A549 (cell line): Measurements from ENCODE around the gene EXOSC5. TPM values are rescaled to one million over a fixed set of nuclear protein-coding genes. Genes with fewer than 3 reads are reported as not detected.
A peak's percentile ranks its signal among the peaks of the same experiment; 100 is the strongest.

ENCODE experiments used
- ATAC-seq, 2 experiments: fragments of 200-7000 bp in 1 of 2; fragments of >200 bp in 1 of 2; cut with Nextera tagmentation in 1 of 2; cut with Tn5 transposase in 1 of 2; 3 replicates each; pipeline versions ENCODE4 v1.8.0 to v1.9.1; 2018 to 2020; ENCODE audit warnings: mild to moderate bottlenecking in 1 of 2, moderate library complexity in 1 of 2
- CTCF ChIA-PET: fragments of 300-600 bp; sonication (Branson Sonifier 250); formaldehyde crosslinking; extraction: SDS; loops from one replicate; lab custom pipeline; 2021; ENCODE audit warnings: antibody characterized with exemption, inconsistent platforms; lab: Yijun Ruan, JAX
- POLR2A ChIA-PET: fragments of 350-600 bp; formaldehyde crosslinking; extraction: SDS; loops from one replicate; lab custom pipeline; 2021; ENCODE audit warnings: antibody characterized with exemption, inconsistent platforms; lab: Yijun Ruan, JAX
- DNase-seq, 2 experiments: peaks; one replicate each; pipeline versions ENCODE4 v3.0.0 to v3.0.0-alpha.2; 2011 to 2016; ENCODE audit warnings: low read depth in 1 of 2, low spot score in 1 of 2
- FAIRE-seq: peaks from 2 replicates; lab custom pipeline; 2011; peaks lifted over from hg19 to GRCh38; lab: Jason Lieb, UNC
- H3K27ac ChIP-seq, 2 experiments: fragments of >200 bp; sonication (Bioruptor Twin); formaldehyde crosslinking; 3 replicates each; pipeline ENCODE4 v1.5.1; 2016 to 2017
- H3K4me1 ChIP-seq: fragments of >200 bp; sonication (Bioruptor Twin); formaldehyde crosslinking; 3 replicates; pipeline ENCODE4 v1.6.1; 2016
- H3K4me2 ChIP-seq: fragments of >200 bp; sonication (Bioruptor Twin); formaldehyde crosslinking; 3 replicates; pipeline ENCODE4 v1.6.1; 2016
- H3K4me3 ChIP-seq: fragments of >200 bp; sonication (Bioruptor Twin); formaldehyde crosslinking; 3 replicates; pipeline ENCODE4 v1.5.1; 2016
- H3K9me3 ChIP-seq: fragments of >200 bp; sonication (Bioruptor Twin); formaldehyde crosslinking; 3 replicates; pipeline ENCODE4 v1.6.1; 2016
- CHD2 ChIP-seq: fragments of 150-350 bp; IDR thresholded peaks from 2 replicates; pipeline ENCODE4 v1.6.1; 2014; ENCODE audit warnings: low read length; ENCODE audit not compliant: partially characterized antibody
- CHD4 ChIP-seq: fragments of 200-600 bp; sonication (generic); IDR thresholded peaks from 2 replicates; pipeline ENCODE4 v1.6.1; 2016; ENCODE audit warnings: antibody characterized with exemption, mild to moderate bottlenecking, borderline replicate concordance
- ESRRA ChIP-seq: fragments of 150-350 bp; IDR thresholded peaks from 2 replicates; pipeline ENCODE4 v1.6.1; 2014; ENCODE audit warnings: mild to moderate bottlenecking, low read length, borderline replicate concordance
- FOXS1 ChIP-seq: fragments of 250-450 bp; sonication (Bioruptor Pico); IDR thresholded peaks from 2 replicates; pipeline ENCODE4 v1.5.0; 2020; ENCODE audit warnings: mild to moderate bottlenecking, moderate library complexity
- HEYL ChIP-seq: fragments of 250-450 bp; sonication (Bioruptor Pico); IDR thresholded peaks from 2 replicates; pipeline ENCODE4 v1.8.0; 2021; ENCODE audit warnings: mild to moderate bottlenecking, moderate library complexity
- JUN ChIP-seq, 2 experiments: fragments of >200 bp; sonication (Bioruptor Twin); formaldehyde crosslinking; IDR thresholded peaks; 2 replicates in 1 of 2; 3 replicates in 1 of 2; pipeline ENCODE4 v1.6.1; 2016 to 2017
- KDM5A ChIP-seq: fragments of 200-600 bp; sonication (generic); IDR thresholded peaks from 2 replicates; pipeline ENCODE4 v1.6.1; 2016; ENCODE audit warnings: antibody characterized with exemption, mild to moderate bottlenecking
- MYC ChIP-seq: IDR thresholded peaks from 2 replicates; pipeline ENCODE4 v1.6.1; 2012; ENCODE audit warnings: mild to moderate bottlenecking, inconsistent platforms, low read length, improper control_type of control experiment, borderline replicate concordance
- NFE2L2 ChIP-seq: fragments of 150-350 bp; conservative IDR thresholded peaks from 2 replicates; pipeline ENCODE4 v1.6.1; 2014; ENCODE audit warnings: low read length
- NPAS2 ChIP-seq: fragments of 250-450 bp; sonication (Bioruptor Pico); IDR thresholded peaks from 2 replicates; pipeline ENCODE4 v1.8.0; 2022; ENCODE audit warnings: mild to moderate bottlenecking, moderate library complexity, borderline replicate concordance
- NR3C1 ChIP-seq: fragments of >200 bp; sonication (Bioruptor Twin); formaldehyde crosslinking; IDR thresholded peaks from 3 replicates; pipeline ENCODE4 v1.6.1; 2017
- PHF8 ChIP-seq: fragments of 200-600 bp; sonication (generic); IDR thresholded peaks from 2 replicates; pipeline ENCODE4 v1.6.1; 2016; ENCODE audit warnings: low read depth, mild to moderate bottlenecking, antibody characterized with exemption, moderate library complexity, borderline replicate concordance
- POLR2A ChIP-seq: IDR thresholded peaks from 2 replicates; pipeline ENCODE4 v1.6.1; 2012; ENCODE audit warnings: mild to moderate bottlenecking, low read length
- POLR2AphosphoS2 ChIP-seq: conservative IDR thresholded peaks from 2 replicates; pipeline ENCODE4 v1.6.1; 2012; ENCODE audit warnings: low read length, improper control_type of control experiment, inconsistent platforms
- TFCP2L1 ChIP-seq: fragments of 250-450 bp; sonication (Bioruptor Pico); IDR thresholded peaks from 2 replicates; pipeline ENCODE4 v1.5.0; 2021; ENCODE audit warnings: mild to moderate bottlenecking
- TP53 ChIP-seq: fragments of 250-450 bp; sonication (Bioruptor Pico); IDR thresholded peaks from 2 replicates; pipeline ENCODE4 v1.5.0; 2021; ENCODE audit warnings: mild to moderate bottlenecking, moderate library complexity
- ZFP36 ChIP-seq: fragments of 450-650 bp; IDR thresholded peaks from 2 replicates; pipeline ENCODE4 v1.6.1; 2014; ENCODE audit warnings: borderline replicate concordance; ENCODE audit not compliant: partially characterized antibody
- WGBS: methylation state at CpG from one replicate; pipeline ENCODE4 v1.1.6; 2017; ENCODE audit errors: missing lambda C conversion rate; 5-methylcytosine and 5-hydroxymethylcytosine counted together
- polyA plus RNA-seq, 4 experiments: library from polyadenylated mRNA; depleted of rRNA in 3 of 4; stranded (reverse); fragments of >200 nt; fragmentation: RNase III in 1 of 4; extraction: RNeasy Plus Mini Kit Qiagen cat#74134 plus additional on column Dnase treatment in 1 of 4; gene quantifications; 2 replicates in 3 of 4; 3 replicates in 1 of 4; pipeline ENCODE4 v1.2.3, GENCODE V29; 2011 to 2017
- TF ChIP-seq, protein P1 (sequence below): fragments of 250-450 bp; sonication (Bioruptor Pico); IDR thresholded peaks from 2 replicates; pipeline ENCODE4 v1.5.0; 2020; ENCODE audit warnings: low read depth, mild to moderate bottlenecking, moderate library complexity
- TF ChIP-seq, protein P2 (sequence below): IDR thresholded peaks from 2 replicates; pipeline ENCODE4 v1.6.1; 2012
- TF ChIP-seq, protein P3 (sequence below): fragments of >200 bp; sonication (Bioruptor Twin); formaldehyde crosslinking; IDR thresholded peaks from 3 replicates; pipeline ENCODE4 v1.5.1; 2016

Gene EXOSC5
- polyA plus RNA-seq, 2 of the 4 experiments (the other 2 are of a cell fraction), result 63.7 to 109 TPM

DNA sequence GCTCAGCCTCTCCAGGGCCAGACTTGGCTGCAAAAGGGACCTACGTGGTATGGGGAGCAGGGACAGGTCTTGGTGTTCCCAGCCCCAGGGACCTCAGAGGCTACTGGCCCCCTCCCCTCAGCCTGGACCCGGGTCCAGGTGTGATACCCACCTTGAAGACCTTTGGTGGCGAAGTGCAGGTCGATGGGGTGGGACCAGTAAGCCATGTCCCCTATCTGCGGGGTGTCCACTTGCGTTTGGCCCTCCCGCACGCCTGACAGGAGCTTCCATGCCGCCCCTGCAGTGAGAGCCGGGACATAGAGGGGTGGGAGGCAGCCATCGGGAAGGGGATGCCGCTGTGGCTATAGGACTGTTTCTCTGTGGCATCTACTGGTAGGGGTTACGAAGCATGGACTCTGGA lies 39.4 kb downstream of the EXOSC5 start (continued):
- TF ChIP-seq, protein P1, sequence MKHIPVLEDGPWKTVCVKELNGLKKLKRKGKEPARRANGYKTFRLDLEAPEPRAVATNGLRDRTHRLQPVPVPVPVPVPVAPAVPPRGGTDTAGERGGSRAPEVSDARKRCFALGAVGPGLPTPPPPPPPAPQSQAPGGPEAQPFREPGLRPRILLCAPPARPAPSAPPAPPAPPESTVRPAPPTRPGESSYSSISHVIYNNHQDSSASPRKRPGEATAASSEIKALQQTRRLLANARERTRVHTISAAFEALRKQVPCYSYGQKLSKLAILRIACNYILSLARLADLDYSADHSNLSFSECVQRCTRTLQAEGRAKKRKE, result no peak
- TF ChIP-seq NPAS2 (CRISPR knock-in tag) (no peak), NR3C1 (no peak), TP53 (CRISPR knock-in tag) (no peak)

DNA sequence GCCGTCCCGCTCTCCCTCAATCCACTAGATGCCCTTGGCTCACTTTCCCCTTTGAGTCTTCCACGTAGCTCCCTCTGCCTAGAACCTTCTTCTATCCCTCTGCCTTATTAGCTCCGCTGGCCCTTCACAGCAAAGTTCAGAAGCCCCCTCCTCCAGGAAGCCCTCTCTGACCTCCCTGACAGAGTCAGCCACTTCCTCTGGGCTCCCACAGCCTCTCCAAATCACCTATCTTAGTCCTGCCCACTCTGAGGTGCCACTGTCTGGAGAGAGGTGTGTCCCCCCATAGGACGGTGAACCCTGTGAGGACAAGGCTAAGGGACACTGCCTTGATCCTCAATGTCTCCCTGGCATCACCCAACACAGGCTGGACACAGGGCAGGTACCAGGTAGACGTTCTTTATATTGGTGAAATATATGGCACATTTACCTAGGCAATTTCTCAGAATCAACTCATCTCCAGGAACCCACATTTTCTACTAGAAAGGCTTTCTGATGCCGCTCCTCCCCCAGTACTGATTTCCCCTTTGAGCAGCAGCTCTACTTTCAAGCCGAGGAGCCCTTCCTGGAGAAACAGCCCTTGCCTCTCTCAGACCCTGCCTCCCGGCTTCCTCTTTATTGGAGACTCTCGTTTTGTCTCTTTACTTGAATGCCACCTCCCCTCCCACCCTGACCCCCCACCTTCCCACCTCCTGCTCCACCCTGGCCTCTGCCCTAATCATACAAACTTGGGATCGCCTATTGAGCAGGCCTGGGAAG lies 40.0 kb downstream of the EXOSC5 start:
- ChIA-PET POLR2A (interaction anchor here (0.7 to 1.0 kb wide), 2 partner anchors 9 to 53 kb away, joined by 3 read pairs; no protein-coding TSS in a partner anchor), CTCF (interaction anchor here (0.6 to 9.4 kb wide), 10 partner anchors 10 to 206 kb away, joined by 3 to 197 read pairs (median 6); partner anchors contain the start of genes B9D2 and TMEM91)
- 93% methylated on average over 11 of the region's 11 CpGs for WGBS
- DNase-seq (no peak), ATAC-seq (no peak), FAIRE-seq (no peak)
- Histone ChIP-seq H3K4me1 (peaks cover 4% of the 10 kb centered on the region; the same call in 1 of the 3 replicates), H3K27ac (no peak overlapping the region), H3K9me3 (no peaks in the 10 kb centered on the region), H3K4me3 (no peak overlapping the region), H3K4me2 (no peak overlapping the region)
- TF ChIP-seq TP53 (CRISPR knock-in tag) (no peak), ZFP36 (peak; percentile 79), POLR2AphosphoS2 (no peak; the same call in 1 of the 2 replicates)
- TF ChIP-seq, protein P2, sequence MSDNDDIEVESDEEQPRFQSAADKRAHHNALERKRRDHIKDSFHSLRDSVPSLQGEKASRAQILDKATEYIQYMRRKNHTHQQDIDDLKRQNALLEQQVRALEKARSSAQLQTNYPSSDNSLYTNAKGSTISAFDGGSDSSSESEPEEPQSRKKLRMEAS, result no peak

DNA sequence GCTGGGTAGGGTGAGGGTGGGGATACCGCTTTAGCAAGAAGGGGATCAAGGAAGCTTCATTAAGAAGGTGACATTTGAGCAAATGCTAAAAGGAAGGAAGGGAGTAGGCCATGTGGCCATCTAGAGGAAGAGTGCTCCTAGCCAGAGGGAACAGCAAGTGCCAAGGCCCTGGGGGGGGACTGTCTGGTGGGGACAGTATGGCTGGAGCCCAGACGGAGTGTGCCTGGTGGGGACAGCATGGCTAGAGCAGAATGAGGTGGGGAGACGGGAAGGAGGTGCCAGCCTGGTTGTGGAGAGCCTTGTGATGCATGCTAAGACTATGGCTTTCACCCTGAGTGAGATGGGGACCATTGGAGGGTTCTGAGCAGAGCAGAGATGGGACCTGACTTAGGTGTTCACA lies 41.4 kb downstream of the EXOSC5 start:
- no peak overlapping the region for H3K4me3 ChIP-seq
- H3K9me3 ChIP-seq, result no peaks in the 10 kb centered on the region
- TF ChIP-seq PHF8, result no peak
- TF ChIP-seq KDM5A, result no peak
- TF ChIP-seq ESRRA, result no peak
- TF ChIP-seq POLR2A, result no peak
- TF ChIP-seq TFCP2L1 (CRISPR knock-in tag), result no peak
- no peak for TF ChIP-seq NFE2L2
- TF ChIP-seq HEYL (CRISPR knock-in tag), result no peak
- TF ChIP-seq, protein P3, sequence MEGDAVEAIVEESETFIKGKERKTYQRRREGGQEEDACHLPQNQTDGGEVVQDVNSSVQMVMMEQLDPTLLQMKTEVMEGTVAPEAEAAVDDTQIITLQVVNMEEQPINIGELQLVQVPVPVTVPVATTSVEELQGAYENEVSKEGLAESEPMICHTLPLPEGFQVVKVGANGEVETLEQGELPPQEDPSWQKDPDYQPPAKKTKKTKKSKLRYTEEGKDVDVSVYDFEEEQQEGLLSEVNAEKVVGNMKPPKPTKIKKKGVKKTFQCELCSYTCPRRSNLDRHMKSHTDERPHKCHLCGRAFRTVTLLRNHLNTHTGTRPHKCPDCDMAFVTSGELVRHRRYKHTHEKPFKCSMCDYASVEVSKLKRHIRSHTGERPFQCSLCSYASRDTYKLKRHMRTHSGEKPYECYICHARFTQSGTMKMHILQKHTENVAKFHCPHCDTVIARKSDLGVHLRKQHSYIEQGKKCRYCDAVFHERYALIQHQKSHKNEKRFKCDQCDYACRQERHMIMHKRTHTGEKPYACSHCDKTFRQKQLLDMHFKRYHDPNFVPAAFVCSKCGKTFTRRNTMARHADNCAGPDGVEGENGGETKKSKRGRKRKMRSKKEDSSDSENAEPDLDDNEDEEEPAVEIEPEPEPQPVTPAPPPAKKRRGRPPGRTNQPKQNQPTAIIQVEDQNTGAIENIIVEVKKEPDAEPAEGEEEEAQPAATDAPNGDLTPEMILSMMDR, result no peak
- TF ChIP-seq CHD4, result no peak
- no peak for TF ChIP-seq ZFP36
- TF ChIP-seq CHD2, result no peak
- no peak for TF ChIP-seq MYC
- no peak for TF ChIP-seq FOXS1 (CRISPR knock-in tag)
- TF ChIP-seq JUN (IDR thresholded peaks at IDR 0.05), result no peak
- H3K4me2 ChIP-seq, result no peak overlapping the region
- FAIRE-seq, result no peak
- CTCF ChIA-PET, result interaction anchor here (0.6 to 9.4 kb wide), 21 partner anchors 11 to 827 kb away, joined by 3 to 197 read pairs (median 6); partner anchors contain the start of genes B9D2, CCDC97 and DMAC2
- H3K27ac ChIP-seq, result no peak overlapping the region
- WGBS, result 89% methylated on average over 3 of the region's 3 CpGs
- ATAC-seq, result no peak
- POLR2A ChIA-PET, result interaction anchor here (1.2 to 5.6 kb wide), 2 partner anchors 8 to 83 kb away, joined by 4 to 96 read pairs; partner anchors contain the start of gene B9D2
- DNase-seq, result no peak
- peaks cover 10% of the 10 kb centered on the region for H3K4me1 ChIP-seq
